SK-N-SH treated with all-trans-retinoic acid at 6 μM for 48 hours (cell line): ENCODE results near the gene CERT1.

Experiments used
- ARNTL ChIP-seq: fragments of 450-650 bp; formaldehyde crosslinking; IDR thresholded peaks from 2 replicates; pipeline ENCODE4 v1.5.0; 2020; ENCODE audit warnings: low read depth, mild to moderate bottlenecking, moderate library complexity, borderline replicate concordance
- ESRRG ChIP-seq: fragments of 250-450 bp; sonication (Bioruptor Pico); IDR thresholded peaks from 2 replicates; pipeline ENCODE4 v1.6.1; 2021; ENCODE audit warnings: mild to moderate bottlenecking
- TCF4 ChIP-seq: fragments of 250-450 bp; sonication (Bioruptor Pico); IDR thresholded peaks from 2 replicates; pipeline ENCODE4 v1.8.0; 2021; ENCODE audit warnings: mild to moderate bottlenecking, moderate library complexity, borderline replicate concordance
- ZFP30 ChIP-seq: fragments of 450-650 bp; formaldehyde crosslinking; IDR thresholded peaks from 2 replicates; pipeline ENCODE4 v1.5.0; 2022; ENCODE audit warnings: mild to moderate bottlenecking, moderate library complexity

GRCh38 chr5:75373862-75374261, 137.6 kb downstream of the CERT1 start:
- TF ChIP-seq ARNTL (no peak), ESRRG (CRISPR knock-in tag) (no peak), TCF4 (no peak), ZFP30 (no peak)
